Mammary epithelial cell (primary cell): ENCODE measurements around the gene ZC3H12D.

Experiments
- CTCF ChIP-seq, 2 donors: IDR thresholded peaks in 1 of 2; conservative IDR thresholded peaks in 1 of 2; 2 replicates each; pipeline ENCODE4 v1.5.1; 2011 to 2012; ENCODE audit warnings: inconsistent platforms in 2 of 2, low read length in 2 of 2, mild to moderate bottlenecking in 2 of 2, control low read depth in 1 of 2, low read depth in 1 of 2; ENCODE audit not compliant: insufficient read depth in 1 of 2; ENCODE audit errors: extremely low read depth in 1 of 2
- EZH2 ChIP-seq: IDR thresholded peaks from 2 replicates; pipeline ENCODE4 v1.6.1; 2012; ENCODE audit warnings: low read length, inconsistent platforms, borderline replicate concordance

GRCh38 chr6:149476789-149477455 is 7.9 kb downstream of the ZC3H12D start:
- no peak for TF ChIP-seq CTCF (conservative IDR thresholded peaks at IDR 0.05 in 1 of 2, IDR thresholded peaks at IDR 0.05 in 1 of 2; ENCODE audit: extremely low read depth in 1 of 2, insufficient read depth in 1 of 2, low read depth in 1 of 2, low read length in 2 of 2)
- no peak for TF ChIP-seq EZH2
